Stimulated activated CD4-positive, alpha-beta T cell treated with anti-CD3 and anti-CD28 coated beads, Interleukin-15, amount 100 ng/mL, for 1 hour (primary cell): ENCODE data around the gene MIF4GD.
"Not testable (repeated sequence)": the region's sequence is repeated elsewhere in the genome, so short reads cannot be mapped to it uniquely, and the experiment has no call there.

Experiments used
- DNase-seq, 2 donors: peaks; one replicate each; pipeline ENCODE4 v3.0.0-alpha.2; 2020; ENCODE audit warnings: low read depth in 1 of 2, low spot score in 1 of 2

Gene MIF4GD

DNA sequence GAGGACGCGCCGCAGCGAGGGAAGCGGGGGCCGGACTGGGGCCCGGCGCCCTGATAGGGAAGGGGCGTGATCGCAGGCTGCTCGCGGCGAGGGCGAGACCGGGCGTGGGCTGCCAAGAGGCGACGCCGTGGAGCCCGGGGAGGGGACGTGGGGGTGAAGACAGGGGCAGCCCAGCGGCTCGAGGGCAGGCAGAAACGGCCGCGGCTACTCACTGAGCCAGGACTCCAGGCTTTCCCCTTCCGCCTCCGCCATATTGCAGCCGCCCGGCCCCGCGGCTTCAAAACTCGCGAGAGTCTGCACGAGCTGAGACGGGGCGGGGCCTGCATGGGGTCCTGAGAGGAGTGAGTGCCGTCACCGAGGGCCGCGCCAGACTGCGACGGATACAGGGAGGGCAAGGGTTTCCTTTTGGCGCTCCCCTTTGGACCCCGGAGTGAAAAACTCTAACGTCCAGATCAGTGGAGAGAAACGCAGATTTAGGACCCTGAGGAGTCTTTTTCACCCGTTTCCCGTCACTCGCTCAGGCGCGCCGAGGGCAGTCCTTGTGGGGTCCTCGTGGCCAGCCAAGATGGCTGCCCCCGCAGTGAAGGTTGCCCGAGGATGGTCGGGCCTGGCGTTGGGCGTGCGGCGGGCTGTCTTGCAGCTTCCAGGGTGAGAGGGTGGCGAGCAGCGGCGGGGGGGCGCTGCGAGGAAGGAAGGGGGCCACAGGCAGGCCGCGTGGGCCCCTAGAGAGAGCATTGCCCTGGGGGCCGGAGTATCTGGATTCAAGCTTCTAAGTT, 9.5 kb downstream of the MIF4GD start, which contains the start of the genes GGA3 and MRPS7:
TSS of gene GGA3 (minus strand) at position 271 of the 776 bp plus-strand sequence. CDS start at position 252, 19 bp downstream.
TSS of gene MRPS7 (plus strand) at position 544 of the 776 bp plus-strand sequence. CDS start at position 566, 22 bp downstream.
- peak; percentile 91 to 92 for DNase-seq

DNA sequence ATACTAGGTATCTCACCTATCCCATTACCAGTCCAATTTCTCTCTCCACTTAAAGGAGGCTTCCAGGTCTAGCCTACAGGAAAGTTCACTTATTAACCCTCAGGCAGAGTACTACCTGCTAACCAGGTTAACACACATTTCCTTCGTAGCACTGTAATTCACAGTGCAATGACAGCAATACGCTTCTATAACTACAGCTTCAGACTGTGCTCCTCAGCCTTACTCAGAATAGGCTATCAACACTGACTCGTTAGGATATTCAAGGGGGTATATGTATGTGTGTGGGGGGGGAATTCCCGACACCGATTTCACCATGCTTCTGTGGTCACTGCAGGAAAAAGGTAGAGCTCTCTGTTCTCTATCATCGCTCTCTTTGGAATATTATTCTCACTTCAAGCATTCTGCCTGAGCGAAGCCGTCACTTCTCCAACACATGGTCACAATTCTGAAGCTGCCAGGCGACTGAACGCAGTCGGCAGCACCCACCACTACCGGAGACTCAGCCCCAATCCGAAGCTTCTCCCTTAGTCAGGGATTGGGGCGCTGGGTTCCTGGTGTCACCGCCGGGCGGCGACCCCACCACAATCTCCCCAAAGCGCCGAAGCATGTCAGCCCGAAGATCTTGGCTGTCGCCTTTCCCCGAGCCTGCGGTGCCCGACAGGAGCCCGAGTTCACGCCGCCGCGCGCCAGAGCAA, 10.2 kb downstream of the MIF4GD start:
- DNase-seq = no peak

DNA sequence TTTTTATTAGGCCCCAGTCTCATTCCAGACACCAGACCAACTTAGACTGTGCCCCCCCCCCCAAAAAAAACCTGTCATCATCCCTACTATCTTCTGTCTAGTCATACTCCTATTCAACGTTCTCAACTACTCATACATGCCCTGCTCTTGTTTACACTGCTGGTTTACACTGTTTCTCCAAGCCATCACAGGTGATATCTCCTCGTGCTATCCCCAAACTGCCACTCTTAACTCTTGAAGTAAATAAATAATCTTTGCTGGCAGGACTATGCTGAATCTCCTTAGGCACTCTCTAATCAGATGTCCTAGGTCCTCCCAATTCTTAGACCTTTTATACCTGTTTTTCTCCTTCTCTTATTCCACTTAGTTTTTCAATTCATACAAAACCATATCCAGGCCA, 13.8 kb downstream of the MIF4GD start:
- not testable (repeated sequence) for DNase-seq

DNA sequence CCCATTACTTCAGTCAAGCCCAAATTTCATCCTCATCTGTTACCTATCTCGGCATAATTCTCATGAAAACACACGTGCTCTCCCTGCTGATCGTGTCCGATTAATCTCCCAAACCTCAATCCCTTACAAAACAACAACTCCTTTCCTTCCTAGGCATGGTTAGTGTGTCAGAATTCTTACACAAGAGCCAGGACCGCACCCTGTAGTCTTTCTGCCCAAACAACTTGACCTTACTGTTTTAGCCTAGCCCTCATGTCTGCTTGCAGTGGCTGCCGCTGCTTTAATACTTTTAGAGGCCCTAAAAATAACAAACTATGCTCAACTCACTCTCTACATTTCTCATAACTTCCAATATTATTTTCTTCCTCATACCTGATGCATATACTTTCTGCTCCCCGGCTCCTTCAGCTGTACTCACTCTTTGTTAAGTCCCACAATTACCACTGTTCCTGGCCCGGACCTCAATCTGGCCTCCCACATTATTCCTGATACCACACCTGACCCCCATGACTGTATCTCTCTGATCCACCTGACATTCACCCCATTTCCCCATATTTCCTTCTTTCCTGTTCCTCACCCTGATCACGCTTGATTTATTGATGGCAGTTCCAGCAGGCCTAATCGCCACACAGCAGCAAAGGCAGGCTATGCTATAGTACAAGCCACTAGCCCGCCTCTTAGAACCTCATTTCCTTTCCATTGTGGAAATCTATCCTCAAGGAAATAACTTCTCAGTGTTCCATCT, 14.9 kb downstream of the MIF4GD start:
- not testable (repeated sequence) for DNase-seq

DNA sequence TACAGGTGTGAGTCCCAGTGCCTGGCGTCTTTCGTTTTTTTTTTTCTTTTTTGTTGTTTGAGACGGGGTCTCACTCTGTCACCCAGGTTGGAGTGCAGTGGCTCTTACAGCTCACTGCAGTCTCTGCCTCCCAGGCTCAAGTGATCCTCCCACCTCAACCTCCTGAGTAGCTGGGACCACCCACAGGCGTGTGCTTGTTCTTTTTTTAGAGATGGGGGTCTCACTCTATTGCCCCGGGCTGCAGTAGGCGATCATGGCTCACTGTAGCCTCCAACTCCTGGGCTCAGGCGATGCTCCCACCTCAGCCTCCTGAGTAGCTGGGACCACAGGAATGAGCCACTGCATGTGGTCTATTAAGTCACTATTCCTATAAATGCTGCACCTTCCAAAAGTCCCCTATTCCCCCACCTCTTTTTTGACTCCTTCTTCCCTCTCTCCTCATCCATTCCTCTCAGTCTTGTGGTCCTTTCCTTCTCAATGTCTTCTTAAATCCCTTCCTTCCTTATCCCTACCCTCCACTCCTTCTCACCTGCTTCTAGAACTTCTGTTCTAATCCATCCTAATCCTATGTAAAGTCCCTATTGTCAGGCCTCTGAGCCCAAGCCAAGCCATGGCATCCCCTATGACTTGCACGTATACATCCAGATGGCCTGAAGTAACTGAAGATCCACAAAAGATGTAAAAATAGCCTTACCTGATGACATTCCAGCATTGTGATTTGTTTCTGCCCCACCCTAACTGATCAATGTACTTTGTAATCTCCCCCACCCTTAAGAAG, 18.8 kb downstream of the MIF4GD start:
- DNase-seq = no peak

DNA sequence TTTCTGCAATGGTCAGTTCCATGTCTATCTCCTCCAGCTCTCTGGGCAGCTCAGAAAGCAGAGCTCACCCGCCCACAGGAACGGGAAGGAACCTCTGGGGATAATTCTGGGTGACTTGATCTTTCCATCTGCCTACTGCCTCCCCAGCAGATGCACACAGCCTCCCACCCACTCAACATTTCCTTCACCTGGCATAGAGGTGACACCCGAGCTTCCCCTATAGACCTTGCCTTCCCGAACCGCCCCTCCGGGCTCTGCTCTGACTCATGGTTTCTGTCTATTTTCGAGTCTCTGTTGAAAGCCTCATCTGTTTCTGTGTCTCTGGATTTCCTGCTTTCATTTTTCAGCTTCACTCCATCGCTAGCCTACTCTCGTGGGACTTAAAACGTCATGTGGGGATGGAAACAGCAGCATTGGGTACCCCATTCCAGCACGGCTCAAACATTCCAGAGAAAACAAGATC, 21.0 kb downstream of the MIF4GD start:
- peak; percentile 59 to 72 for DNase-seq

DNA sequence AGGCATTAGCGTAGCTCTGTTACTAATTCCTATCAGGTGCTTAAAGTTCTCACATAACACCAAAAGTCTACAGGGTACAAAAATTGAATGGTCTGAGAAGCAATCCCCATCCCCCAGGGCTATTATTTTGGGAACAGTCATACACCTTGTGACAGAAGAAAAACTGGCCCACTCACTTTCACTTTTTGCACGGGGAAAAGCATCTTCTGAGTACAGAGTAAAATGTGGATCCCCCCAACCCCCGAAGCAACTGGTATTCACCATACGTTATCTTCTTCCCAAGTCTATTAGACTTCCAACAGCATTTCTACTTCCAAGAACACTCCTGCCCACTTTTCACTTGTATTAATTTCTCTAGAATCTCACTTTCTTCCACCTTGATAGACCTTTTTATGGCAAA, 21.5 kb downstream of the MIF4GD start:
- no peak for DNase-seq

DNA sequence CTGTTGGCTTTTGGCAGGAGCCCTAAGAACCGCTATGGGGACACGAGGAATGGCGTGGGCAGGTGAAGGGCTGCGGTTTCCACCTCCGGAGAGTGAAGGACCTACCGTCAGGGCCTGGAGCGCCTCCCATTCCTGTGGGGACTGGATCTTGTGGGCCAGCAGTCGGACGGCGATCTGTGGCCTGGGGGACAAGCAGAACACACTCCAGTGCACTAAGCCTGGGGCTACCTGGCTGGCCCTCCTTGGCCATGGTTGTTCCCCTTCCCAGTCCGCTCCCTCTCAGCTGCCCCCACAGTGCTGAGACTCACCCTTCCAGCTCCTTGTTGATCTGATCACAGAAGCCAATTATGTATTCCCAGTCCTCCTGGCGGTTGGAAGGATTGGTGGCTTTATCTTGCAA, 24.6 kb downstream of the MIF4GD start:
- DNase-seq = no peak

DNA sequence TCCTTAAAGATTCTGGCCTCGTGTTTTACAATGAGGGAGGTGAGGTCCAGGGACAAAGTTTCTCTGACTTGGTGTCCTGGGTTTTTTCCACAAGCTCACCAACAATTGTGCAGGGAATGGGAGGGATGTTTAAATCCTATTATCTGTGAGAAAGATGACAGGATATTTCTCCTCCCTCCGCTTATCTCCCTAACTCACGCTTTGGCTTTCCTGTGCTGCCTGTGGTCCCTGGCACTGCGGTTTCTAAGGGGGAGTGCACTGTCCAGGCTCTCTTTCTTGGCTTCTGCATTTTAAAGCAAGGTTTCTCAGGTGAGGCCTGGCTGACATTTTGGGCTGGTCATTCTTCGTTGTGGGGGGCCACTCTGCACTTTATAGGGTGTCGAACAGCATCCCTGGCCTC, 26.0 kb downstream of the MIF4GD start:
- DNase-seq = no peak

DNA sequence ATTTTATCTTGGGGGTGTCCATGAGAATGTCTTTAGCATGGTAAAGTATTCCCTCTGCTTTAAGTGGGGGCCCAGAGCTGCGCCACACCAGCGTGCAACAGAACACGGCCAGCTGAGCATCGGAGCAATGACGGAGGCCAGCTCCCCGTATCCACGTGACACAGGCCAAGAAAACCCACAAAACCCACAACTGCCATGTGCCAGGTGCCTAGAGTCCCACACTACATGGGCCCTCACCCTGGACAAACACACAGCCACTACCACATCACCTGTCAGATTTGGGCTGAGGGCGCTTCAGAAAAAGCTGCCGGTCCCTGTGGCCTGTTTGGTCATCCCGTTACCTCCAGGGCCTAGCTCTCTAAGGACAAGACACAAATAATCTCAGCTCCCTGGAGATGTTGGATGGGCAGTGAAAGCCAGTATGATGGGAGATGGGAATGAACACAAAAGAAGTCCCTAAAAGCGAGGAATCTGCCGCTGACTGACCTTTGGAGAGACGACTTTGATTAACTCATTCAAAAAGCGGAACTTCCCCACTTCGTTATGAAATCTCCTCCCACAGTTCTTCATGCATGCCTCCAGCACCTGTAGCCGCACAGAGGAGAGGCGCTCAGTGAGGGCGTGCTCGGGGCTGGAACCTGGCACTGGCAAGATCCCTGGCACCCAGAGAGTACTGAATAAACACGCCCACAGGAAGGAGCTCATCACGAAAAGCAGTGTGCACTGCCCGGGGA, 26.7 kb downstream of the MIF4GD start:
- DNase-seq = no peak

DNA sequence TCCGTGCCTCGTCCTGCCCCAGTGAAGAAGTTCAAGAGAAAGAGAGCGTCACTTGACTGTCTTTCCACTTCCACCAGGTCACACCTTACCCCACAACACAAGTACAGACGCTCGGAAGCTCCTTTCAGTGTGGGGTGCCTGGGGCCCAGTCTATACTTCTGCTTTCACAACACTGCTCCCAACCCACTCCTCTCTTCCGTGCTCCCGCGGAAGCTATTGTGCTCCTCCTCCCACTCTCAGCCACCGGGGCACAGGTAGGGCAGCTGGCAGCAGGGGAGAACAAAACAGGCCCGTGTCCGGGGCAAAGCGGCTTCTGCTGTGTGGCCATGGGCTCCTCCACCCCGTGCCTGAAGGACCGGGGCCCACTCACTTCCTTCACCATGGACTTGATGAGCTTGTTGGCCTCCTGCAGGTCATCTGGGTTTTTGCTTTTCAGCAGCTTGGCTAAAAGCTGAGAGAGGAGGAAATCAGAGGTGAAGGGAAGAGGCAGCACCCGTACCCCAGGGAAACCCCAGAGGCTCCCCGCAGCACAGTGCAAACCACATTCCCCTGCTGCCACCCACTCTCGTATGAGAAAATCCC, 28.5 kb downstream of the MIF4GD start:
- DNase-seq = no peak

DNA sequence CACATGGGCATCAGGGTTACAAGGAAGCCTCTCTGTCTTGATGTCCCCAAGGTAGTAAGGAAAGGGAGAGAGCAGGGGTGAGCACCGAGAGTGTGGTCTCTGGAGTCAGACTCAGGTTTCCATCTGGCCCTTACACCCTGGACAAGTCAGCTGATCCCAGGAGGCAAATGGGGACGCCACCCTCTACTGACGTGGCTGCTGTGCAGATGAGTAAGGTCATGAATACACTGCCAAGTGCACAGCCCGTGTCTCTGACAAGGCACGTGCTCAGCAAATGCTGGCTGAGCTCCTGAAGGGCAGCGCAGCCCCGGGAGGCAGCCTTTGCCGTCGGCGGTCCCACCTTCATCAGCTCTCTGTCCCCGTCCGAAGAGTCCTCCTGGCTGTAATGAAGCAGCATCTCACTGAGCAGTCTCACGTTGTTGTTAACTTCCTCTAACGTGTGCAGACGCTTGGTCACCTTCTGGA, 29.0 kb downstream of the MIF4GD start:
- no peak for DNase-seq

DNA sequence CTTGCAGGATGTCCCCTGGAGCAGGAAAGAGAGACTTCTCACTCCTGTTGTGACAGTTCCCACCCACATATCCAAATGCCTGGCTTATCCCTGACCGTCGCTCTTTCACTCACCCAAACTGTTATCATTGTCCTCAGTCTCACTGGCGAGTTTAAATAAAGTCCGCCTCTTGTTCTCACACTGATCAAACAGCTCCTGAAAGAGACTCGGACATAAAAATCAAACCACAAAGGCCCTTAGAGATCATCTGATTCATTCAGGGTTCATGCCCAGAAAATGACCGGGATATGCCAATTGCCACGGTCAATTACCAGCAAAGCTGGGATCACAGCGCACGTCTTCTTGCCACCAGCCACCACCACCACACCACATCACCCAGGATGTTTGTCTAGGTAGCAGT, 29.5 kb downstream of the MIF4GD start:
- no peak for DNase-seq

DNA sequence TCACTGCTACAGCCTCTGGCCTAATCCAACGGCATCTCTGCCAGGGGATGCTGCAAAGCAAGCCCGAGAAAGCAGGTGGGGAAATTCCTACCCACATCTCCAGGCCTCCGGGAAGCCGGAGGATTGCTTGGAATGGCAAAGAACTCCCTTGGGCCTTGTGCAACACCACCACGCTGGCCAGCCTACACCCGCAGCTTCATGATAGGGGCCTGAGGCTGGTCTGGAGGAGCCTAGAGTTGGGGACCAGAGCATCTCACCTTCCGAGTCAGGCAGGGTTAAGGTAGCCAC, 29.9 kb downstream of the MIF4GD start:
- no peak for DNase-seq

DNA sequence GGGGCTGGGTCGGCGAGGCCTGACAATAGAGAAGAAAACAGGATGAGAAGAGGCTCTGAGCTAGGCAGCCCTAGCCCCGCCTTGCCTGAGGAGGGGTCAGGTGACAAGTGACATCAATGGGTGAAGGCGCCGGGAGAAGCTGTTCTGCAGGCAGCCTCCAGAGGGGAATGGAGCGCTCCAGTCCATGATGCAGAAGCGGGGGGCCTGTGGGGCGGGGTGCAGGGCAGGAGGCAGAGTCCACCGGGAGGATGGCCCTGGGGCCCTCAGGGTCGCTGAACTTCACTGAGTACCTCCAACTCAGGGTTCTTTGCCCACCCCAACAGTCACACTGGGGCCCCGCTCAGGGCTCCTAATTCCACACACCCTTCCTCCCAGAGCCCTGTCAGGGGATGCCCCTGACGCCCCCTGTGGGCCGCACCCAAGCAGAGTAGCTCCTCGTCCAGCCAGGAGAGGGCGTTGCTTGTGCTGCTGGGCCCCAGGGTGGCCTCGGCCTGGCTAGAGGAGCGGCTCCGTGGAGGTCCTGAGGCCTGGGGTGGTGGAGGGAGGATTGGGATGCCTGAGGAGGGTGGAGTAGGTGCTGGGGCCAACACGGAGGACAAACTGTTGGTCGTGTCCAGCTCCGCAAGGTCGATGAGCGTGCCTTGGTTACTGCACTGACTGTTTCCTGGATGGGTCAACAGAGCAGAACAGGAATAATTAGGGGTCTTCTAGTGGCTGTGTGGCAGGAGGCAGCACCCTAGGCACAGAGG, 30.5 kb downstream of the MIF4GD start:
- DNase-seq = peak in 1 of 2 donors; percentile 30

DNA sequence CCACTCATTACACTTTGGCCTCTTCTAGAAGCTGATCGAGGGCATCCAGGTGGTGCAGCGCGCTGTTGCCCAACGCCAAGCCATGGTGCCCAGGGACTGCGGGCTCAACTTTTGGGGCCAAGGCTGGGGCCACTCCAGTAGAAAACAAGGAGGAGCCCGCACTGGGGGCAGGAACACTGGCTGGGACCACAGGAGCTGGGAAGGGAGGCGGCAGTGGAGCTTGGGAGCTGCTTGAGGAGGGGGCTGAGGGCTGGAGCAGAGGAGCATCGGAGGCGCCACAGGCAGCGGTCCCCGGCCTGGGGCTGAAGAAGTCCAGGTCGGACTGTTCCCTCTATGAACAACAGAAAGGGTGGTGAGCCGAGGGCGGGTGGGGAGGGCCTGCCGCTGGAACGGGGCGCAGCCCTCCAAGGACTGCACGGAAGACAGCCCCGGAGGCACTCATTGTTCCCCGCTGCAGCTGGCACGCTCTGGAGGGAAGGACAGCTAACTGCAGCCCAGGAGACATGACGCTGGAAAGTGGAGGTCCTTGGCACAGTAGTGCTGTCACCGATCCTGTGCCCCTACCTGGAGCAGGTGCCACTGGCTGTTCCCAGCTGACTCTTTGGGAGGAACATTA, 31.1 kb downstream of the MIF4GD start:
- DNase-seq = no peak

DNA sequence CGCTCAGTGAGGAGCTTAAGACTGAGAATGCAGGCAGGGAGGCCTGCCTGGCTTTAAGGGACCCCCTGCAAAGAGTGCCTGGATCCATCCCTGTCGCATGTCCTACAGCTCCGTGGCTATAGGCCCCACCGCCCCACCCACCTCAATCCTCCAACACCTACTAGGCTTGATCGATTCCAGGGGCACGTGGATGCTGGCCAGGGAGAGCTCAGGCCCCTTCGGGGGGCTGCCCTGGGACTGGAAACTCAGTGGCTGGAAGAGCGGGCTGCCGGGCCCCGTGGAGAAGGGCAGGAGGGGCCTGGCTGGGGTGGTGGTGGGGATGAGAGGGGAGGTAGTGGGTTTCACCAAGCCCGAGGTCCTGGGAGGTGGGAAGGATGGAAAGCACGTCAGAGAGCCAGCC, 31.8 kb downstream of the MIF4GD start:
- DNase-seq = no peak

DNA sequence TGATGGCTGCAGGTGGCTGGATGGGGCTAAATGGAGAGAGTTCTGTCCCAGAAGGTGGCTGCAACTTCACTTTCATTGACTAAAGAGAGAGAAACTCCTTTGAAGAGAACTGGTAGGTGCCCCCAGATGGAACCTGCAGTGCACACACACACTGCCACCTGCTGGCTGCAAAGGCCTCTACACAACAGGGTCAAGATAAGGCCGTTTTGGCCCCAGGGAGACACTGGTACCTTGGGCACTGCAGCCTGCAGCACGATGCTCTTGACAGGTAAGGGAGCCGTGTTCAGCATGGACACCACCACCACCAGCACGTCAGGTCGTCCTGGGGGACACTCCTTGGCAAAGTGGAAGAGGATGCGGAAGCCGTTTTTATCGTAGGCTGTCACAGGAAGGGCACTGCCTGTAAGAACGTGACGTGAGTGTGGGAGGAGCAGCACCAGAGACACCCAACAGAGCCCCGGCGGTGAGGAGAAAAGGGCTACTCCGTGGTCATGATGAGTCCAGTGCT, 32.3 kb downstream of the MIF4GD start:
- peak; percentile 39 to 45 for DNase-seq
